Fibroblast of the aortic adventitia (primary cell): ENCODE data around the gene EHF. TPM values are rescaled to one million over a fixed set of nuclear protein-coding genes. Genes with fewer than 3 reads are reported as not detected.

ENCODE experiments used
- DNase-seq: peaks from one replicate; pipeline ENCODE4 v3.0.0-alpha.2; 2010; ENCODE audit warnings: low read depth
- H3K4me3 ChIP-seq: 2 replicates; pipeline ENCODE4 v1.5.1; 2011; ENCODE audit warnings: low read depth, mild to moderate bottlenecking, control low read depth, low read length, moderate library complexity
- total RNA-seq: library from RNA; depleted of rRNA; stranded (reverse); fragments of >200 nt; gene quantifications from 2 replicates; pipeline ENCODE4 v1.2.3, GENCODE V29; 2012; ENCODE audit warnings: low replicate concordance
- TF ChIP-seq, protein P1 (sequence below): IDR thresholded peaks from 2 replicates; pipeline ENCODE4 v1.5.1; 2011; ENCODE audit warnings: mild to moderate bottlenecking, low read length, control low read depth, inconsistent platforms; ENCODE audit not compliant: insufficient read depth

EHF gene
- total RNA-seq, 1 donor, result 0.18 TPM

- H3K4me3 ChIP-seq, result no peak overlapping the region
- peak; percentile 25 for DNase-seq
- TF ChIP-seq, protein P1, sequence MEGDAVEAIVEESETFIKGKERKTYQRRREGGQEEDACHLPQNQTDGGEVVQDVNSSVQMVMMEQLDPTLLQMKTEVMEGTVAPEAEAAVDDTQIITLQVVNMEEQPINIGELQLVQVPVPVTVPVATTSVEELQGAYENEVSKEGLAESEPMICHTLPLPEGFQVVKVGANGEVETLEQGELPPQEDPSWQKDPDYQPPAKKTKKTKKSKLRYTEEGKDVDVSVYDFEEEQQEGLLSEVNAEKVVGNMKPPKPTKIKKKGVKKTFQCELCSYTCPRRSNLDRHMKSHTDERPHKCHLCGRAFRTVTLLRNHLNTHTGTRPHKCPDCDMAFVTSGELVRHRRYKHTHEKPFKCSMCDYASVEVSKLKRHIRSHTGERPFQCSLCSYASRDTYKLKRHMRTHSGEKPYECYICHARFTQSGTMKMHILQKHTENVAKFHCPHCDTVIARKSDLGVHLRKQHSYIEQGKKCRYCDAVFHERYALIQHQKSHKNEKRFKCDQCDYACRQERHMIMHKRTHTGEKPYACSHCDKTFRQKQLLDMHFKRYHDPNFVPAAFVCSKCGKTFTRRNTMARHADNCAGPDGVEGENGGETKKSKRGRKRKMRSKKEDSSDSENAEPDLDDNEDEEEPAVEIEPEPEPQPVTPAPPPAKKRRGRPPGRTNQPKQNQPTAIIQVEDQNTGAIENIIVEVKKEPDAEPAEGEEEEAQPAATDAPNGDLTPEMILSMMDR, result no peak
These were observed 35.3 kb downstream of the EHF start for GRCh38 chr11:34656062-34656720.

DNA sequence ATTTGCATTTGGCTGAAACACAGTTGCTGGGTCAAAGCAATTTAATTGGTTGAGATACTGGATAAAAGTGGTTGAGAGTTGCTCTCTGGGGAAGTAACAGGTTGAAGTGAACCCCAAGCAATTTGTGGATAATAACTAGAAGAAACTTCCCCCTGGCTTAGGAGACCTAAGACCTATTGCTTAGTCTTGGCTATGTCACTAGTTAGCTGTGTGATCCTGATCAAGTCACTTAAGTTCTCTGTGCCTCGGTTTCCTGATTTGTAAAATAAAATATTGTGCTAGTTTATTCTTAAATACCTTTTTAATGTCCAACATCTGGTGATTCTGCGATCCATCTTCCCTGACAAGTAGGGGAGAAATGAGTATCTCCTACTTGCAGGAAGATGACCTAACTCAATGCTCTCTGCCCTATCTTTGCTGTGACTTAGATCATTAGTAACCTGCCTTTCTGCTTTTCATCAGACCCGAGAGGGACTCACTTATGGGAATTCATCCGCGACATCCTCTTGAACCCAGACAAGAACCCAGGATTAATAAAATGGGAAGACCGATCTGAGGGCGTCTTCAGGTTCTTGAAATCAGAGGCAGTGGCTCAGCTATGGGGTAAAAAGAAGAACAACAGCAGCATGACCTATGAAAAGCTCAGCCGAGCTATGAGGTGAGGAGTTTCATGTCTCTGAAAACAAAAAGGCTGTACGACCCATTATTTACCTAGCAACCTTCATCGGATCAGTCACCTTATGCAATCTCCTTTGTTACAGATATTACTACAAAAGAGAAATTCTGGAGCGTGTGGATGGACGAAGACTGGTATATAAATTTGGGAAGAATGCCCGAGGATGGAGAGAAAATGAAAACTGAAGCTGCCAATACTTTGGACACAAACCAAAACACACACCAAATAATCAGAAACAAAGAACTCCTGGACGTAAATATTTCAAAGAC, 37.5 kb downstream of the EHF start:
- TF ChIP-seq, protein P1, result no peak
- DNase-seq, result no peak
- no peak overlapping the region for H3K4me3 ChIP-seq

DNA sequence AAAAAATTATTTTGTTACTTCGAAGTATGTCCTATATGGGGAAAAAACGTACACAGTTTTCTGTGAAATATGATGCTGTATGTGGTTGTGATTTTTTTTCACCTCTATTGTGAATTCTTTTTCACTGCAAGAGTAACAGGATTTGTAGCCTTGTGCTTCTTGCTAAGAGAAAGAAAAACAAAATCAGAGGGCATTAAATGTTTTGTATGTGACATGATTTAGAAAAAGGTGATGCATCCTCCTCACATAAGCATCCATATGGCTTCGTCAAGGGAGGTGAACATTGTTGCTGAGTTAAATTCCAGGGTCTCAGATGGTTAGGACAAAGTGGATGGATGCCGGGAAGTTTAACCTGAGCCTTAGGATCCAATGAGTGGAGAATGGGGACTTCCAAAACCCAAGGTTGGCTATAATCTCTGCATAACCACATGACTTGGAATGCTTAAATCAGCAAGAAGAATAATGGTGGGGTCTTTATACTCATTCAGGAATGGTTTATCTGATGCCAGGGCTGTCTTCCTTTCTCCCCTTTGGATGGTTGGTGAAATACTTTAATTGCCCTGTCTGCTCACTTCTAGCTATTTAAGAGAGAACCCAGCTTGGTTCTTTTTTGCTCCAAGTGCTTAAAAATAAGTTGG, 38.3 kb downstream of the EHF start:
- no peak overlapping the region for H3K4me3 ChIP-seq
- no peak for DNase-seq
- TF ChIP-seq, protein P1, result no peak

DNA sequence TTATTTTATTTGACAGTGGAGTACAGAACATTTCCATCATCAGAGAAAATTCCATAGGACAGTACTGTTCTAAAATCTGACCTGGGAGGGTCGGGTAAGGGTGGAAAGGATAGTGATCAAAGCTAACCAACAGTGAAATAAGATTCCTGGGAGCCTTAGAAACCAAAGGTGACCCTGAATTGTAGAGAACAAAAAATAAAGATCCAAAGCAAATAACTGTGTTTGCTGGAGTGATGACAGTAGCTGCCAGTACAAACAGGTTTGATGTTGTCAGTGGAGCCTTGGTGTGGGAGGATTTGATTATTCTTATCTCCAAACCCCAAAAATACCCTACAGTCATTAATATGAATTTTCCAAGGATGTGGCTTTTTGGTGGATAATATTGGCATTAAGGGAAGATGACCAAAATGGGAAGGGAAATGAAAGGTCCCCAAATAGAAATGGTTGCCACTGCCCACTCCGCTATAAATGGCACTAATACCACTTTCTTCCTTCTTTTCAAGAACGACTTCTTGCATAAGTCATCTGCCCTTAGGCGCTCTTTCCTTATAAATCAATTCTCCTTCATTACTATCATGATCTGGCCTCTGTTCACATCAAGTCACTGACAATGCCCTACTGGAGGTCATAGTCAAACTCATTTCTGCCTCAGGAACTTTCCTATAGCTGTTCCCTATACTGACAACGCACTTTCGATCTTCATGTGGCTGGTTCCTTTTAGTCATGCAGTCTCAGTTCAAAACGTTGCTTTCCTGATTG, 44.4 kb downstream of the EHF start:
- DNase-seq, result no peak
- TF ChIP-seq, protein P1, result no peak

GRCh38 chr11:34667810-34668582, 47.1 kb downstream of the EHF start:
- TF ChIP-seq, protein P1, result no peak
- no peak for DNase-seq
- no peak overlapping the region for H3K4me3 ChIP-seq

More for the DNA sequence above, 44.4 kb downstream of the EHF start:
- H3K4me3 ChIP-seq, result no peak overlapping the region
